Mucosa of gallbladder (tissue), 1 donor: ENCODE results near the gene ABCA1. TPM values are rescaled to one million over a fixed set of nuclear protein-coding genes. Genes with fewer than 3 reads are reported as not detected.

Experiments
- DNase-seq: peaks from one replicate; pipeline ENCODE4 v3.0.0-alpha.2; 2020; ENCODE audit warnings: low spot score
- total RNA-seq: library from RNA; stranded (reverse); gene quantifications from one replicate; pipeline ENCODE4 v1.2.1, GENCODE V29; 2021
- donor health status: DM: no; HTN: no; CAD: no.

The ABCA1 gene
- total RNA-seq, 1 donor from 2014 or later, result 36.4 TPM

DNA sequence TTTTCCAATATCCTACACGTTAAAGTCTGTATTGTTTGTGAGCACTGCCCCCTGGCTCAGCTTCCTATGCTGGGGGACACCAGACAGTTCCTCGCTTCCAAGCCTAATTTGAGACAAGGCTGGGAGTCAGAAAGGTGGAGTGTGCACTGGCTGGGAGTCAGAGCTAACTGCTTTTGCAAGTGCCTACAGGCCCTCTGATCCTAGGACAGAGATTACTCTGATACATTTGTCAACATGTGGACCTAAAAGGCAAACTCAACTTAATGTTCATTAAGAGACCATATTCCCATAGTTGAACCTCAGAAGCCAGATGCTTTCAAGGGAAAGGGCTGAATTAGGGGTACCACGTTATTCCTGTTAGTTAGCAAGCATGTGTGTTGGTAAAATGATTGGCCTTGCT lies 83.2 kb downstream of the ABCA1 start:
- no peak for DNase-seq

DNA sequence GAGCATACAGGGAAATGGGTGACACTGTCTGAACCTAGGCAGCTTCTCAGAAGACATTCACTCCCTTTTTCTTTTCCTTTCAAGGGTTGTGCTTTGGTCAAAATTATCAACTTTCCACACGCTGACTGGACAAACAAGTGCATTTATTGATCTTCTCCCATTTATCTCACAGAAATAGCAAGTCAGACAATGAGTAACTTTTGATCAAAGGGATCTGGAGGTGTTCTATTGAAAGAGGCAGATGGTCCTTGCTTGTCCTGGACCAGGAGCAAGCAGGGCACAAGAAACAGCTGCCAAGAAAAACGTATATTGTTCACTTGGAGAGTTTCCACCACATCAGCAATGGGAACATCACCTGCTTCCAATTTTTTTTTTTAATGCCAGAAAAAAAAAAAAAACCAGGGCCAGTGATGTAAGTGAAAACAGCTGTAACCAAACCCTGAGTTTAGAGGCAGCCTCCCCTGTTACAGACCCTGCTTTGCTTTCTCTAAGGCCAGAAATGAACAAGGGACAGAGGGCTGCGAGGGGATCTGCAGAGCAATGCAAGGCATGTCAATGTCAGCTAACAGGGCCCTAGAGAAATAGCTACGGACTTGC lies 84.2 kb downstream of the ABCA1 start:
- no peak for DNase-seq

DNA sequence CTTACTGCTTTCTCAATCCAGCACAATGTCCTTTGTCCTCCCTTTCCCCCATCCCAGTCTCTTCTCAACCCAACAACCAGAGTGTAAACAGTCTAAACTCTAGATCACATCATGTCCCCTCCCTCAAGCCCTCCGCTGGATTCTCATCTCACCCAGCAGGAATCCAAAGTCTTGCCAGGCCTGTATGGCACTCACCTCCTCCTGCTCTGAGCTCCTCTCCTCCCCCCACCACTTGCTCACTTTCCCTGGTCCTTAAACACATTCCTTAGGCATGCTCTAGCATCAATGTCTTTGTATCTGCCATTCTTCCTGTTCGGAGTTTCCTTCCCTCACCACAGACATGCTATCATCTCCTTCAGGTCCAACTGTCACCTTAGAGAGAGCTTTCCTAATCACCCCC lies 85.3 kb downstream of the ABCA1 start:
- no peak for DNase-seq

DNA sequence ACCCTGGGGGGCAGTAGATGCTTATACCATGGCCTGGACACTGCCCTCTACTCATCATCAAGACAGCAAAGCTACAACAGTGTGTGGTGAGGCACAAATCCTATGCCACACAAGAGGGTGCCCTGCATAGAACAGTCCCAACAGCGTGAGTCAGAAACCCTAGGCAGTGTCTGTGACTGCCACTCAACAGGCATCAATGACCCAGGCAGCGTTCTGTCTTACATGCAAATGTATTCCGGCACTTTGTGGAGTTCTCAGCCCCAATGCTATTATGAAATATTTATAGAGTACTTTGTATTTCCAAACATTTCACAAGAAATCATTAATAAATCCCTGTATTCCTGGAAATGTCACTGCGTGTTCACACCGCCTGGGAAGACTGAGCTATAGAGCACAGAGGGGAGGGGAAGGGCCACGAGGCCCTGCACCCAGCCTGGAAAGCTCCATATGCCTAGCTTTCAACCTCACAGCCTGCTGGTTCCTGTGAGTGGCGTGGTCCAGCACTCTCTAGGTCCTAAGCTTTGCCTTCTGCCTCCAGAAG lies 86.3 kb downstream of the ABCA1 start:
- DNase-seq, result no peak

DNA sequence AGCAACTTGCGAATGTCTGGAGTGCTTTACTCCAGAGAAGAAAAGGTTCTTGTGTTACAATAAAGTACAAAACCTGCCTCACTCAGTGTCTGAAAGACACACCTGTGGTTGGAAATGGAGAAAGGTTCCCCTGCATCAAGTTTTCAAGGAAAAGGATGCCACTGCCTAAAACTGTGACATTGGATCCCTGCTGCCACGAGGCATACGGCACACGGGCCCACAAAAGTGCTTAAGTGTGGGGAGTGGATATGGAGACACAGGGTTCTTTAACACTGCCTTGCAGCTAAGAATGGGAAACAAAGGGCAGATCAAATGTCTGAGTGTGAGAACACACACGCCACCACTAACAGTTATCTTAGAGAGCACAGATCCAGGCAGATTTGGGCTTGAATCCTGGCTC lies 89.0 kb downstream of the ABCA1 start:
- DNase-seq, result no peak

DNA sequence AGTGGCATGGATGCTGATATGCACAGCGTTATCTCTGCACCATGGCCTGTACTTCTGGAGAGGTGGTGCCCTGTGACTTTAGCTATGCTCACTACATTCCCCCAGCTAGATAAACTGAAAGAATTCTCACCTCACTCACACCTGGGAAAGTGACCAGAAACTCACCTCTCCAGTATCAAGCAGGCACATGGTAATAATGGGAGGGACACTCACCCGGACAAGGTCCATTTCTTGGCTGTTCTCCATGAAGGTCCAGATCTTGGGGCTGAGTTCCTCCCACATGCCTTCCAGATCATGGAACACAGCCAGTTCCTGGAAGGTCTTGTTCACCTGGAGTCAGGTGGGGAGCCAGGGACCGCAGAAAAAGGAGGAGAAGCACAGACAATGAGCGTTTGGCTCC lies 91.2 kb downstream of the ABCA1 start:
- peak; percentile 54 for DNase-seq

DNA sequence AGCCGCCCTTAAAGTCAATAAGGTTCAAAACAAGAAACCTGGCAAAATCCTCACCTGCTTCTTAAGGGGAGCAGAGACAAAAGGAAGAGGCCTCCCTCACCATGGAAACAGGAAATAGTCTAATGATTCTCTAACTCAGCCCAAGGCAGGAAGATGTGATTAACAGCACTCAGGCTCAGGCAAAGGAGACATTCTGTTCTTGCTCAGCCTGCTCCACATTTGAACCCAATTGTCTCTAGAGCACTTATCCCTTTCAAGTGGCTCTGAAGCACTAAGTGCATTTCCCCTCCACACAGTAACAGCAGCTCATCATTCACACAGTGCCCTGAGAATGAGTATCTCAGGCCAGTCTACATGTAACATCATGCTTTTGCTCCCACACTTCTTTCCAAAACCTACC lies 91.7 kb downstream of the ABCA1 start:
- no peak for DNase-seq

DNA sequence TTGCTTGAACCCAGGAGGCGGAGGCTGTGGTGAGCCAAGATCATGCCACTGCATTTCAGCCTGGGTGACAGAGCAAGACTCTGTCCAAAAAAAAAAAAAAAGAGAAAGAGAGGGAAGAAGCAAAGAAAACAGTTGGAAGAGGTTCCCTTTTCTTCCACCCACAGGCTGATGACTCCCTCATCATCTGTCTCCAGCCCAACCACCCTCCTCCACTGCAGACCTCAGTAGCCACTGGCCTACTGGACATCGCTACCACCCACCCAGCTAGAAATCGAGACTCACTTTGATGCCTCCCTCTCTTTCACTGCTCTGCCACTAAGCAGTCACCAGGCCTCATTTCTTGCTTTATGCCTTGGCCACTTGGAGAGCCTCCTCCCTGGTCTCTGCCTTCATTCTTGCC lies 92.8 kb downstream of the ABCA1 start:
- DNase-seq, result no peak

DNA sequence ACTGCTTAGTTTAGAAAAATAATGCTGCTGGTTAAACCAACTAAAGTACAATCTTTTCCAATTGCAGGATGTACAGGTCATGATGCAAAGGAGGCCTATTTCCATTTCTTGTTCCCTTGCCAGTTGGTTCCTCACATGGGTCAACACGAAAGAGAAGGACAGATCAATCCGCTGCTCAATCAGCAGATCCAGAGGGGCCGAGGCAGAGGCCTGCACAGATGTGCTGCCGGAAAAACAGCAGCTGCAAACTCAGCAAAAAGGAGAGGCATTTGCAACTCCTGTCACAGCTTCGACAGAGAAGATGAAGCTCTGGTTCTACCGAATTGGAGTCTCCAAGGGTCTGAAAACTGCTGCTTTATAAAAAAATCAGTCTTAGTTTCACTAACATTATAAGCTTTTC lies 94.3 kb downstream of the ABCA1 start:
- no peak for DNase-seq

DNA sequence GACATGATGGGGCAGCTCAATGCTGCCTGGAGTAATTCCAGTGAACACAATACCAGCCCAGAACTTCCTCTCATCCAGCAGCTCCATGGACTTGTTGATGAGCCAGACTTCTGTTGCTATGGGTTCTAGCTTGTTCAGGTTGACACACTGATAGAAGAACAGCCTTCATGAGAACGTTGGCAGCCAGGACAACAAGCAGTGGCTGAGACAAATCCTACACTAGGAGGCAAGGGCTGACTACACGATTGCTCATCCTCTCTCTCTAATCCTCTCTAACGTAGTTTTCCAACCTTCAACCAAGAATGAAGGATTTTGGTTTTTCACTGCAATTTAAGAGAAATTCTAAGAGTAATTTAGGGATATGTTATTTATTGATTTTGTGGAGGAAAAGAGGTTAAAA lies 96.3 kb downstream of the ABCA1 start:
- DNase-seq, result no peak

DNA sequence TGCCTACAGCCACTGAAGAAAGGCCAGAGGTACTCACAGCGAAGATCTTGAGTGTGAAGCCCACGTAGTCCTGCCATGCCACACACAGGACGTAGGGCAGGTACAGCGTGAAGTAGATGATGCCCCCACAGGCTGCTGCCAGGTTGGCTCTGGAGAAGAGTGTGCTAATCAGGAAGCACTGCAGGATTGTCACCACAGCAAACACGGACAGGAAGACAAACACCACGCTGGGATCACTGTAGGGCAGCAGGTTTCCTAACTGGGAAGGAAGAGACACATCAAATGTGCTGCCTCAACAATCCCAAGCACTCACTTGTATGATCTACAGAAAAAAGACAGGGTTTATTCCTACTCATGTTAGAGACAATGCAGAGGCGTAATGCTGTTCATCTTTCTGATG lies 101.0 kb downstream of the ABCA1 start:
- no peak for DNase-seq

DNA sequence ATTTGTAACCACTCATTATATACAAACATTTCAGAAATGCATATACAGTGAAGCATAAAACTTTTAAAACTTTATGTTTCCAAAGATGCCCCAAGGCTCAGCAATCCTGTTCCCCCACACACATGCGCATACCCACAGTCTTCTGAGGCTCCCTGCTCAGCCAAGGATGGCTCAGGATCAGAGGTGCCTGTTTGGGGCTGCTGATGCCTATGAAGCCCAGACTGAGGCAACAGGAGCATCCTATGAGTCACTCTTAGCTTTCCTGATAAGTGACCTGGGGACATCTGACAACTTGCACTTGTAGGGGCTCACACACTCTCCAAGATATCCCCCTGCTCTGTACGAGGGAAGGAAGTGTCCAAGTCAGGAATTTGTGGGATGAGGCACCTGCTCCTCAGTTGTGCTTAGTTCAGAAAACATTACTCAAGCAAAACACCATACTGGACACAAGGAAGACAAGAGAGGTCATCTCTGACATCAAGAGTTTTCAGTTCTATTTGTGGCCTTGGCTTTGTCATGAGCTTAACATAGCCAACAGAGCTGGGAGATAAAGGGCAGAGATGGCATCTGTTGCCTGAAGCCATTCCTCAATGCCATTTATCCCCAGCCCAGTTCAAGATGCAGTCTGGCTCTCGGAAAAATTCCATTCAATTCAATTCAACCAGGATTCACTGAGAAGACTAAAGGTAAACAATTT lies 101.7 kb downstream of the ABCA1 start:
- DNase-seq, result no peak

DNA sequence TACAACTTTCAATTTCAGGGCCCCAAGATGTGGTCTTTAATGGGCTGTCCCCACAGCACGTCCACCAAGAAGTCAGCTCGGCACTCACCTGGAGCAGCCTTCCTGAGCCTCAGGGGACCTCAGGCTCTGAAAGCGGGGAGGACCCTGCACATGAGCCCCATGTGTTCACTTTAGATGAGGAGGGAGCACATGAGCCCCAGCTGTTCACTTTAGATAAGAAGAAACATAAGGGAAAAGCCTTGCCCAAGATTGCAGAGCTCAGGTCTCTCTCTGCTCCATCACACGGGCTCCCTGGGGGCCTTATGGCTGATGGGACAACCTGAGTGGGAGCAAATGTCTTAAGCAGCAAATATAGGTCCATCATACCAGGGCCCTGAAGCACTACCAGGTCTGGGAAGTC lies 107.6 kb downstream of the ABCA1 start:
- no peak for DNase-seq

DNA sequence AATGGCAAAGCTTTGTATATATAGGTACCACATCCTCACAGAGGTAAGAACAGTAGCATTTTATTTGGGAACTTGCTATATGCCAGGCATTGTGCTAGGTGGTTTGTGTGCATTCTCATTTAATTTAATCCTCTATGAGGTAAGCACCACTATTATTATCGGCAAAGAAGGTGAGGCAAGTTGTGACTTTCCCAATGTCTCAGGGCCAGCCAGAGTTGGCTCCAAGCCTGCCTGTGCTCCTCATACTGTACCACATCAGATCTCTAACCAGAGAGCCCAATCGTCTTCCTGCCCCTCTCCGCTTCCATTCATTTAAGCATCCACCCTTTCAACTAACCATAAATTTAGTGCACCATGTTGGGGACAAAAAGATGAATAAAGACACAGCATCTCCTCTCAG lies 108.9 kb downstream of the ABCA1 start:
- no peak for DNase-seq

DNA sequence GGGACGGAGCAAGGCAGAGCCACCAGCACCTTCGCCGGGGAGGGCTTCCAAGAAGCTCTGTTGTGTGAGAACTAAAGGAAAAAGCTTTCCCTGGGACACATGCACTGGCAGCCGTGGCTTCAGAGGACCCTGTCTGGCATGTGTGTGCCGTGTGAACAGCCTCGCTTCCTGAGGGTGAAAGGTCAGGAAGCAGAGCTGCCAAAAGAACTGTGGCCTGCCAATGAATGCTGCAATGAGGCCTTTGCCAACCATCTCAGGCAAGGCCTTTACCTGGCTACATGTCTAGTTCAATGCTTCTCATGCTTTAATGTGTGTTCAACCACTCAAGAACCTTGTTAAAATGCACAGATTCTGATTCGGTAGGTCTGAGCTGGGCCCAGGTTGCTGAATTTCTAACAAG lies 110.5 kb downstream of the ABCA1 start:
- no peak for DNase-seq

DNA sequence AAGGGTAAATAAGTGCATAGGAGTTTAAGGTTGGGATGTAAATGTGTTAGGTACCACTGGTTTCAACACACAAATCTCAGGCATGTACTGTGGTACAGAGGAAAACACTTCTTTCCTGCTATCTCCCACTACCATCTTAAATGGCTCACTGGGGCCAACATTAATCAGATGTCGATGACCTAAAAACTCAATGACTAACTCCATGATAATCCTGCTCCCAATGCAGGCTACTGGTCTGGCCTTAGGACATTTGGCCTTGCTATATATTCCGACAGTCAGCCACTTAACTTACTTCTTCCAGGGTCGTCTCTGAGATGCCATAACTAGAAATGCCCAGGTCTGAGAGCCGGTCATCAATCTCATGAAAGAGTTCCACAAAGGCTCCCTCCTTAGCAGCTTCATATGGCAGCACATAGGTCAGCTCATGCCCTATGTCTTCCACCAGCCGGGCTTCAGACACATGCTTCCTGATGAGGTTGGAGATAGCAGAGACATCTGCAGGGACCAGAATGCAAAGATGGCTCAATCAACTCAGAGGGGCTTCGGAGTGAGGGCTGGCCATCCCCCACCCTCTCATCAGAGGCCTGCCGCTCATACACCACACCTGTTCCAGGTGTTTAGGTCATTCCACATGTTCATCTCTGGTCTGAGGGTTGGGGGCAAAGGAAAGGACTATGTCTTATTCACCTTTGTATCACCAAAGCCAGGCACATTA lies 111.9 kb downstream of the ABCA1 start:
- DNase-seq, result no peak

DNA sequence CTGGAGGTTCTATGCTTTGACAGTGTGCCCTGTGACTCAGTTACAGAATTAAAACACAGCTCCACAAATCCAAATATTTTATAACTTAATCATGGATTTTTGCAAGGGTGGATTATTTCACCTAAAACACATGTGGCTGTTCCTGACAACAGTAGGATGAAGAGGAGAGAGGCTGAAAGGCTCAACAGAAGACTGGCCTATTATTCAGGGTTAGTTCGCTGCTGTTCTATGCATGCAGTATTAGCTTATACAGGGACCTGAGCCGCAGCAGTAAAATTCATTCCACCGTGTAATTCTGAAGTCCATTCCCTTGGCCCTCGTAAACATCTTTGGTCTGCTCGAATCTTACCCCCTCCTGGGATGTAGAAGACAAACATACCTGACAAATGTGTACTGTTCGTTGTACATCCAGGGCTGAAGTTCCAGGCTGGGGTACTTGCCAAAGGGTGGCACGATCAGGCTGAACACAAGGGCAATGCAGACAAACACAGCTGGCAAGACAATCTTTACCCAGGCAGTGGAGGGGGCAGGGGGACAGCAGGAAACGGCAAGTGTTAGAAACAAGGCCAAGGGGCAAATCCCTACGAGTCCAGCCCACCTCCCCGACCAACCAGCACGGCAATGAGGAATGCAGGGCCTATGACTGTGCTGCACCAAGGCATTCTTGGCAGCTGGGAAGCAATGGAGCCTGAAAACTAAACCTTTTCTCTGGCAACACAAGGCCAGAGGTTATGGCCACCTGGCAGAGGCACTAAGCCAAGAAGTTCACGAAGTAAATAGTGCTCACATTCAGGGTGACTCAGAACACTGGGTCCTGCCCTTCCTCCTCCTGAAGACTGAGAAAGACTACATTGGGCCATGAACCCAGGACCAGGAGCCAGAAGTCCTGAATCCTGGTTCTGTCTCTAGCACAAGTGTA lies 117.3 kb downstream of the ABCA1 start:
- peak; percentile 68 for DNase-seq

DNA sequence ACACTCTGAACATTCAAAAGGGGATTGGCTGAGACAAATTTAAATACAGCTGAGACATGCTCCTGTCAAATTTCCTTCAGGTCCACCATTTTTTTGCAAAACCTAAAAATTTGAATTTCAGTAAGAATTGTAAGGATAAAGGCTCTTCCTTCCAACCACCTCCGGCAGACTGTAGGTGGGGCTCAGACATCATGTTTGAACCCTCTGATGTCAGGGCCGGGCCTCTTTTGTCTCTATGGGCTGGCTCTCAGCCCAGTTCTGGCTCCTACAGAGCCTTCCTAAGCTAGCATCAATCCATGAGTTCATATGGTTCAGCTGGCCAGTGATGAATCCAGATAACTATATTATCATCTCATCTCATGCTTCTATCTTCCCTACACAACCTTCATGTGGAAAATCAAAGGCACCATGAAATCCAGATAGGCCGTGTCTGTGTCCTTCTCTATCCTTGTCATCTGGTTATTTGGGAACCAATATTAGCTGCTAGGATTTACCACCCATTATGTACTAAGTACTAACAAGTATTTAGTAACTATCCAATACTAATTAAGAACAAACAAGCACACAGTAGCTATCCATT lies 119.8 kb downstream of the ABCA1 start:
- DNase-seq, result peak; percentile 63

DNA sequence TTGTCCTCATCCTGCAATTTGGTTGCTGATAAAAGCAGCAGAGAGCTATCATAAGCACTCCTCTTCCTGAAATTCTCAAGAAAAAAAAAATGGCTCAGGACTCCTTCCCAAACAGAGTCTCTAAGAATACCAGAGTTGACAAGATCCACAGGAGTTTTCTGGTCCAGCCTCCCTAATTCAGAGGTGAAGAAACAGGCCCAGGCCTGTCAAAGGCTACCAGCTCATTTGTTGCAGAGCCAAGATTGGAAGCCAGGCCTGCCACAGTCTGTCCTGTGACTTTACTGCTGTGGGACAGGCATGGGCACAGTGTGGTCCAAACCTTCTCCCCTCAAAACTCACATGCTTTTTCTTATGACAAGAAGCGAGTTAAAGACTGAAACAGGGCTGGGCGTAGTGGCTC lies 122.5 kb downstream of the ABCA1 start:
- DNase-seq, result no peak

DNA sequence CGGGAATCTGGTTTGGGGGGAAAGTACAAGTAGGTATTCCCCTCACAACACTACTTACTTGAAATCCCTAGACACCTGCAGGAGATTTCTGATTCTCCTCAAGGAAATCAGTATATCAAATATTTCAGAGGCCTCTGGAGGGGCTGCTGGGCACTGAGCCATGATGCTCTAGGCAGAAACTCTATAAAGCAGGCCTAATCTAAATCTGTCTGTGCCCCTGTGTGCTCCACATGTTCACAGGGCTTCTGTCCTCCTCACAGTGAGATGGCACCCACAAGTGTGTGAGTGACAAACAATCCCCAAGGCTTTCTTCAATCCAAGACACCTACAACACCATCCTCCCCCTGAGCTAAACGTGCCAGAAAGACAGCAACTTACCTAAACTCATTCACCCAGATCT lies 125.0 kb downstream of the ABCA1 start:
- no peak for DNase-seq

DNA sequence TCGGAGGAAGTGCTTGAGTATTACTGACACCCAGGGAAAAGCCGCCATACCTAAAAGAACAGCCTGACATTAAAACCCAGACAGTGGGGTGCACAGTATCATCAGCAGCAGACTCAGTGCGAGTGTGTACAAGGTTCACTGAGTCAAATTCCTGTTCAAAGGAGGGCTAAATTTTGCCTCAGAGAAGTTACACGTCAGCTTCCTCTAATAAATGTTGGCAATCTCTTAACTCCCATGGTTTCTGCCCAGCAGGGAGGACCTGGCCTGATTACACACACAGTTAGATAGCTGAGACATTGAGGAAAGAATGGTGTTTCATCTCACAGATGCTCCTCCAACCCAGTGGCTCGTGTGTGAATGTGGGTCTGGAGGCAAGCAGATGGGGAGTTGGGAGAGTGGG lies 125.8 kb downstream of the ABCA1 start:
- DNase-seq, result no peak
